ENCODE data around the gene PCDHGA8.

- TF ChIP-seq POLR2A (IDR thresholded peaks at IDR 0.05; ENCODE audit: low read depth, low read length) = no peak
- TF ChIP-seq TAF1 (IDR thresholded peaks at IDR 0.05; ENCODE audit: low read depth, low read length) = no peak
- no peak for TF ChIP-seq POLR2AphosphoS5 (IDR thresholded peaks at IDR 0.05; ENCODE audit: low read depth, low read length)
These were observed 28.3 kb upstream of the PCDHGA8 start, which contains the start of gene PCDHGA5 for GRCh38 chr5:141363952-141364660.
